Right atrium auricular region (tissue), 2 donors: ENCODE measurements around the gene PPP1R2C. TPM values are rescaled to one million over a fixed set of nuclear protein-coding genes. Genes with fewer than 3 reads are reported as not detected.

Experiments used
- DNase-seq: peaks from one replicate; pipeline ENCODE4 v3.0.0-alpha.2; 2019; ENCODE audit warnings: low spot score
- H3K27ac ChIP-seq, 2 donors: fragments of 200-600 bp; sonication (generic); 1 replicate in 1 of 2; 2 replicates in 1 of 2; pipeline ENCODE4 v1.5.1; 2016 to 2019
- H3K27me3 ChIP-seq, 2 donors: fragments of 200-600 bp; sonication (generic); one replicate each; pipeline versions ENCODE4 v1.5.1 to v1.6.0; 2017 to 2019
- H3K36me3 ChIP-seq: fragments of 200-600 bp; sonication (generic); one replicate; pipeline ENCODE4 v1.5.1; 2016
- H3K4me1 ChIP-seq, 2 donors: fragments of 200-600 bp; sonication (generic); one replicate each; pipeline versions ENCODE4 v1.5.1 to v1.6.0; 2017 to 2019
- H3K4me3 ChIP-seq, 2 donors: fragments of 200-600 bp; sonication (generic); 1 replicate in 1 of 2; 2 replicates in 1 of 2; pipeline ENCODE4 v1.5.1; 2017 to 2019; ENCODE audit warnings: mild to moderate bottlenecking in 1 of 2, moderate library complexity in 1 of 2
- H3K9me3 ChIP-seq, 2 donors: fragments of 200-600 bp; sonication (generic); one replicate each; pipeline ENCODE4 v1.5.1; 2019
- total RNA-seq, 2 donors: library from RNA; depleted of rRNA; stranded (reverse); fragments of >200 nt; gene quantifications; one replicate each; pipeline ENCODE4 v1.1.0, GENCODE V29; 2016
- TF ChIP-seq, protein P1 (sequence below), 2 donors: fragments of 200-600 bp; sonication (generic); IDR thresholded peaks; one replicate each; pipeline ENCODE4 v1.5.1; 2019; ENCODE audit warnings: antibody characterized with exemption in 2 of 2

PPP1R2C gene
- total RNA-seq, 2 donors from 2014 or later, result not detected

DNA sequence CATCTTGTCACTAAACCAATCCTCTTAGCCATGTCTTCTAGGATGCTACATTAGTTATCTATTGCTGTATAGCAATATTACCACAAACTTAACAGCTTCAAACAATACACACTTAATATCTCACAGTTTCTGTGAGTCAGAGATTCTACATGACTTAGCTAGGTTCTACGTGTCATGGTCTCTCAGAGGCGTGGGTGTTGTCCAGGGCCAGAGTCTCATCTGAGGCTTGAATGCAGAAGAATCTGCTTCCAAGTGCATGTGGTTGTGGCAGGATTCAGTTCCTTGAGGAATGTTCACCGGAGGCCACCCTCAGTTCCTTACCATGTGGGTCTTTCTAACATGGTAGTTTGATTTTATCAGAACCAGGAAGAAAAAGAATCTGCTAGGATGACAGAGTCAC lies 26.4 kb downstream of the PPP1R2C start:
- no peaks in the 10 kb centered on the region for H3K36me3 ChIP-seq
- TF ChIP-seq, protein P1, sequence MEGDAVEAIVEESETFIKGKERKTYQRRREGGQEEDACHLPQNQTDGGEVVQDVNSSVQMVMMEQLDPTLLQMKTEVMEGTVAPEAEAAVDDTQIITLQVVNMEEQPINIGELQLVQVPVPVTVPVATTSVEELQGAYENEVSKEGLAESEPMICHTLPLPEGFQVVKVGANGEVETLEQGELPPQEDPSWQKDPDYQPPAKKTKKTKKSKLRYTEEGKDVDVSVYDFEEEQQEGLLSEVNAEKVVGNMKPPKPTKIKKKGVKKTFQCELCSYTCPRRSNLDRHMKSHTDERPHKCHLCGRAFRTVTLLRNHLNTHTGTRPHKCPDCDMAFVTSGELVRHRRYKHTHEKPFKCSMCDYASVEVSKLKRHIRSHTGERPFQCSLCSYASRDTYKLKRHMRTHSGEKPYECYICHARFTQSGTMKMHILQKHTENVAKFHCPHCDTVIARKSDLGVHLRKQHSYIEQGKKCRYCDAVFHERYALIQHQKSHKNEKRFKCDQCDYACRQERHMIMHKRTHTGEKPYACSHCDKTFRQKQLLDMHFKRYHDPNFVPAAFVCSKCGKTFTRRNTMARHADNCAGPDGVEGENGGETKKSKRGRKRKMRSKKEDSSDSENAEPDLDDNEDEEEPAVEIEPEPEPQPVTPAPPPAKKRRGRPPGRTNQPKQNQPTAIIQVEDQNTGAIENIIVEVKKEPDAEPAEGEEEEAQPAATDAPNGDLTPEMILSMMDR (IDR thresholded peaks at IDR 0.05), result no peak
- H3K9me3 ChIP-seq, result no peaks in the 10 kb centered on the region
- H3K4me1 ChIP-seq, result no peaks in the 10 kb centered on the region
- H3K4me3 ChIP-seq, result no peak overlapping the region
- H3K27ac ChIP-seq, result no peak overlapping the region
- no peak for DNase-seq
- H3K27me3 ChIP-seq, result no peaks in the 10 kb centered on the region

DNA sequence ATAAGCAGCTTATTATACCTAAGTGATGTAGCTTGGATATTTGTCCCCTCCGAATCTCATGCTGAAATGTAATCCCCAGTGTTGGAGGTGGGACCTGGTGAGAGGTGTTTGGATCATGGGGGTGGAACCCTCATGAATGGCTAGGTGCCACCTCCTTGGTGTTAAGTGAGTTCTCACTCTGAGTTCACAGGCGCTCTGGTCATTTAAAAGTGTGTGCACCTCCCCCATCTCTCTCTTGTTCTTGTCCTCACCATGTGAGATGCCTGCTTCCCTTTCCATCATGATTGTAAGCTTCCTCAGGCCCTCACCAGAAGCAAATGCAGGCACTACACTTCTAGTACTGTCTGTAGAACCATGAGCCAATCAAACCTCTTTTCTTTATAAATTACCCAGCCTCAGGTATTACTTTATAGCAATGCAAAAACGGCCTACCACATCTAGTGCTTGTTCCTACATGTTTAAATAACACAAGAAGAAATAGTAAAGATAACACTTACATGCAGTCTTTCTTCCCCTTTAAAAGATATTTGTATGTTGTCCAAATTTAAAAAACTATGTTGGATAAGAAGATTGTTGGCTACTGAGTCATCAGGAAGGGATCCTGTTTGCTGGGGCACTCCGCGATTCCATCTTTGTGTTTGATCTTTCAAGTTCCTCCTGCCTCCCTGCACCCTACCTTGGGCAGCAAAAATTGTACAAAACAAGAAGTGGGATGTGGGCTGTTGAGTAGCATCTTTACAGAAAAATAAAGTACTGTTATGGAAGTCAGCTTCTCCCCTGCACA lies 29.7 kb downstream of the PPP1R2C start:
- no peak overlapping the region for H3K4me3 ChIP-seq
- no peak overlapping the region for H3K27ac ChIP-seq
- H3K9me3 ChIP-seq, result no peaks in the 10 kb centered on the region
- TF ChIP-seq, protein P1 (IDR thresholded peaks at IDR 0.05), result no peak
- H3K27me3 ChIP-seq, result no peaks in the 10 kb centered on the region
- no peak for DNase-seq
- H3K4me1 ChIP-seq, result no peaks in the 10 kb centered on the region
- no peaks in the 10 kb centered on the region for H3K36me3 ChIP-seq

DNA sequence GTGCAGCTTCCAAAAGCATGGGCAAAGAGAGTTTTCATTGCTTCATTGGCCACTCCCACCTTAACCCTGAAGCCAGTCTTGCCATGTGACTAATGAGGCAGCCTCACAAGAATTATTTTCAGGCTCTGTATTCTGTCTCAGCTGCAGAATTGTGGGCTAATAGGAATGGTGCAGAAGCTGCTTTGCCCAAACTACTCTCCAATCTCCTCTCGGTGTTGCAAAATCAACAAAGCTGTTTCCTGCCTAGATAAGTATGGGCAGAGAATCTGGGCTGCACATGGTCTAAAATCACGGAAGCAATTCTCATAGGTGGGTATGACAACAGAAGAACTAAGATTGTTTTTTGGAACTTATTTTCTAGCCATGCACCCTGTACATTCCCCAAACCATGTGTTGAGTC lies 31.4 kb downstream of the PPP1R2C start:
- DNase-seq, result no peak
- Histone ChIP-seq H3K27ac (no peak overlapping the region), H3K4me3 (no peak overlapping the region), H3K36me3 (no peaks in the 10 kb centered on the region), H3K27me3 (no peaks in the 10 kb centered on the region), H3K9me3 (no peaks in the 10 kb centered on the region), H3K4me1 (no peaks in the 10 kb centered on the region)
- TF ChIP-seq, protein P1 (IDR thresholded peaks at IDR 0.05), result no peak

DNA sequence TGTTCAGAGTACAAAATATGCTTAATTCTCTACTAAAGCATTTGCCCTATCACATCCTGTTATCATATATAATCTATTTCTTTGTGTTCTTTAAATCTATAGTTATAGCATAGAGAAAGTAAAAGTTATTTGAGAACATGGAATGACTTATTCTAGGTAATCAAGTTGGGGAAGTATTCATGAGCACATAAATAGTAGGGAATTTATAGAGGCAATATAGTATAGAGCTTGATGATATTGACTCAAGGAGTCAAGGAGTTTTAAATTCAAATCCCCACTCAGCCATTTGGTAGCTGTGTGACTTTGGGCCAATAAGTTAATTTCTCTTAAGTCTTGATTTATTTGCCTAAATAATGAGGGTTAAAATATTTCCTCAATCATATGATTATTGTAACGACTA lies 37.5 kb downstream of the PPP1R2C start:
- H3K27ac ChIP-seq, result no peak overlapping the region
- H3K9me3 ChIP-seq, result no peaks in the 10 kb centered on the region
- H3K36me3 ChIP-seq, result no peaks in the 10 kb centered on the region
- DNase-seq, result no peak
- no peaks in the 10 kb centered on the region for H3K4me1 ChIP-seq
- H3K27me3 ChIP-seq, result no peaks in the 10 kb centered on the region
- TF ChIP-seq, protein P1 (IDR thresholded peaks at IDR 0.05), result no peak
- H3K4me3 ChIP-seq, result no peak overlapping the region

DNA sequence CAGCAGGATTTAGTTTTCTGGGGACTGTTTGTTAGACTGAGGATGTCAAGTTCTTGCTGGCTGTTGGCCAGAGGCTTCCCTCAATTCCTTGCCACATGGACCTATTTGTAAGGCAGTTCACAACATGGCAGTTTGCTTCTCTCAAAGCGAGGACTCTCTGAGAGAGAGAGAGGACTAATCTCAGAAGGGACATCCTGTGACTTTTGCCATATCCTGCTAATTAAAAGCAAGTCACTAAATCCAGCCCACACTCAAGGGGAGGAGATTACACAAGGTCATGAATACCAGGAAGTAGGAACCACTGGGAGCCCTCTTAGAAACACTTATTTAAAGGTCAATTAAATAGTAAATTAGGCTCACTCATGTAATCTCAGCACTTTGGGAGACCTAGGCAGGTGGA lies 38.2 kb downstream of the PPP1R2C start:
- Histone ChIP-seq H3K4me1 (no peaks in the 10 kb centered on the region), H3K4me3 (no peak overlapping the region), H3K9me3 (no peaks in the 10 kb centered on the region), H3K27ac (no peak overlapping the region), H3K27me3 (no peaks in the 10 kb centered on the region), H3K36me3 (no peaks in the 10 kb centered on the region)
- no peak for DNase-seq
- TF ChIP-seq, protein P1 (IDR thresholded peaks at IDR 0.05), result no peak

DNA sequence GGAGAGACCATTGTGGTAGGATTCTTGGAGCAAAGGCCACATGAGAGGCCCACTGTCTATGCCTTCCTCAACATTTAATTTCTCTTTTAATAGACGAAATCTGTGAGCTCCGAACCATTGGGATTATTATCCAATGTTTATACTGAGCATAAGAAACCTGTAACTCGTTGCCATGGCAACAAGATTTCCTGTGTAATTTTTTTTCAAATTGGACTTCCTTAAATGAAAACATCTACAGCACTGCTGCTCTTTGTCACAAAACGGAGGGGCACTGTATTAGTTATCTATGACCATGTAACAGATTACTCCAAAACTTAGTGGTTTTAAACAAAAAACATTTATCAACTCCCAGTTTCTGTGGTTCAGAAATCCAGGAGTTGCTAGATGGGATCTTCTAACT lies 38.7 kb downstream of the PPP1R2C start:
- TF ChIP-seq, protein P1 (IDR thresholded peaks at IDR 0.05), result no peak
- Histone ChIP-seq H3K27me3 (no peaks in the 10 kb centered on the region), H3K4me1 (no peaks in the 10 kb centered on the region), H3K9me3 (no peaks in the 10 kb centered on the region), H3K36me3 (no peaks in the 10 kb centered on the region), H3K27ac (no peak overlapping the region), H3K4me3 (no peak overlapping the region)
- no peak for DNase-seq
